GM21529 (cell line): Measurements from ENCODE around the gene EBNA1BP2.
"Not testable (repeated sequence)": the region's sequence is repeated elsewhere in the genome, so short reads cannot be mapped to it uniquely, and the experiment has no call there.

Experiments
- ATAC-seq: cut with Tn5 transposase; IDR thresholded peaks from one replicate; pipeline ENCODE4 v1.9.1; 2021; ENCODE audit not compliant: unreplicated experiment

The EBNA1BP2 gene

GRCh38 chr1:43171876-43172526, at the start of gene EBNA1BP2, which contains the start of gene CFAP57:
EBNA1BP2 (minus strand) TSS chr1:43172290; CDS start chr1:43172118, 172 bp downstream.
CFAP57 (plus strand) TSS chr1:43172330; CDS start chr1:43172754, 424 bp downstream.
- ATAC-seq, result peak; percentile 93

GRCh38 chr1:43221797-43222196, 49.7 kb upstream of the EBNA1BP2 start:
- no peak for ATAC-seq

GRCh38 chr1:43220905-43221778, 49.1 kb upstream of the EBNA1BP2 start:
- ATAC-seq, result peak; percentile 82

- ATAC-seq, result no peak
These were observed 45.7 kb upstream of the EBNA1BP2 start for GRCh38 chr1:43217747-43218146.

- no peak for ATAC-seq
These were observed 42.7 kb upstream of the EBNA1BP2 start for GRCh38 chr1:43214501-43215444.

GRCh38 chr1:43208277-43208676, 36.2 kb upstream of the EBNA1BP2 start:
- not testable (repeated sequence) for ATAC-seq

- ATAC-seq, result no peak
These were observed 35.3 kb upstream of the EBNA1BP2 start for GRCh38 chr1:43207229-43207853.

- ATAC-seq, result no peak
These were observed 34.6 kb upstream of the EBNA1BP2 start for GRCh38 chr1:43206600-43207228.

- ATAC-seq, result no peak
These were observed 33.6 kb upstream of the EBNA1BP2 start for GRCh38 chr1:43205671-43206070.

GRCh38 chr1:43204394-43204793, 32.3 kb upstream of the EBNA1BP2 start:
- no peak for ATAC-seq

GRCh38 chr1:43203859-43204258, 31.8 kb upstream of the EBNA1BP2 start:
- ATAC-seq, result no peak

GRCh38 chr1:43199093-43199726, 27.1 kb upstream of the EBNA1BP2 start:
- ATAC-seq, result peak; percentile 78

GRCh38 chr1:43197343-43198127, 25.4 kb upstream of the EBNA1BP2 start:
- ATAC-seq, result no peak

GRCh38 chr1:43194509-43194908, 22.4 kb upstream of the EBNA1BP2 start:
- no peak for ATAC-seq

GRCh38 chr1:43188106-43188505, 16.0 kb upstream of the EBNA1BP2 start:
- ATAC-seq, result no peak

GRCh38 chr1:43184995-43185394, 12.9 kb upstream of the EBNA1BP2 start:
- ATAC-seq, result no peak

GRCh38 chr1:43184388-43184787, 12.3 kb upstream of the EBNA1BP2 start:
- no peak for ATAC-seq

GRCh38 chr1:43177691-43178090, 5.6 kb upstream of the EBNA1BP2 start:
- ATAC-seq, result no peak

GRCh38 chr1:43174873-43175272, 2.8 kb upstream of the EBNA1BP2 start:
- ATAC-seq, result no peak
